A673 (cell line): ENCODE results near the gene INTU. TPM values are rescaled to one million over a fixed set of nuclear protein-coding genes. Genes with fewer than 3 reads are reported as not detected.

ENCODE experiments used
- BruUV-seq: library from RNA; stranded (reverse); fragments of 400-500 nt; replicated peaks from 2 replicates; lab custom pipeline; 2021; lab: Mats Ljungman, UMichigan
- CTCF ChIA-PET: fragments of 300-600 bp; sonication (Branson Sonifier 250); formaldehyde crosslinking; loops from one replicate; lab custom pipeline; 2022; ENCODE audit warnings: antibody characterized with exemption; lab: Charles Lee
- POLR2A ChIA-PET: fragments of 300-600 bp; sonication (Branson Sonifier 250); formaldehyde crosslinking; loops from one replicate; lab custom pipeline; 2022; ENCODE audit warnings: antibody characterized with exemption; ENCODE audit not compliant: low non-redundant PET; lab: Charles Lee
- DNase-seq: peaks from one replicate; pipeline ENCODE4 v3.0.0-alpha.2; 2015; ENCODE audit warnings: low spot score
- H3K27ac ChIP-seq: fragments of 200-600 bp; sonication (generic); 2 replicates; pipeline ENCODE4 v1.5.1; 2016; ENCODE audit warnings: mixed run types, low read depth, mild to moderate bottlenecking, mixed read lengths, antibody characterized with exemption, low read length; ENCODE audit not compliant: poor library complexity, severe bottlenecking
- H3K27me3 ChIP-seq: fragments of 200-600 bp; sonication (generic); replicated peaks from 2 replicates; pipeline ENCODE4 v1.6.1; 2017; ENCODE audit warnings: mixed run types, low read depth, mild to moderate bottlenecking, mixed read lengths, antibody characterized with exemption, low read length; ENCODE audit not compliant: insufficient read depth, poor library complexity
- H3K36me3 ChIP-seq: fragments of 200-600 bp; sonication (generic); 2 replicates; pipeline ENCODE4 v1.6.1; 2016; ENCODE audit warnings: mixed run types, mild to moderate bottlenecking, mixed read lengths, antibody characterized with exemption, low read length; ENCODE audit not compliant: insufficient read depth, poor library complexity, severe bottlenecking
- H3K4me1 ChIP-seq: fragments of 200-600 bp; sonication (generic); 2 replicates; pipeline ENCODE4 v1.6.1; 2017; ENCODE audit warnings: mixed run types, mild to moderate bottlenecking, mixed read lengths, antibody characterized with exemption, low read length; ENCODE audit not compliant: insufficient read depth, poor library complexity, severe bottlenecking
- H3K4me3 ChIP-seq: fragments of 200-600 bp; sonication (generic); 2 replicates; pipeline ENCODE4 v1.5.1; 2016; ENCODE audit warnings: low read depth, mixed run types, mild to moderate bottlenecking, mixed read lengths, low read length; ENCODE audit not compliant: poor library complexity, severe bottlenecking
- H3K9me3 ChIP-seq: fragments of 200-600 bp; sonication (generic); 2 replicates; pipeline ENCODE4 v1.6.1; 2016; ENCODE audit warnings: mixed run types, low read depth, mild to moderate bottlenecking, mixed read lengths, antibody characterized with exemption, low read length; ENCODE audit not compliant: poor library complexity, severe bottlenecking
- CTCF ChIP-seq: fragments of 300-800, 200-600 bp; sonication (generic); conservative IDR thresholded peaks from 2 replicates; pipeline ENCODE4 v1.5.1; 2017; ENCODE audit warnings: low read depth, mild to moderate bottlenecking, antibody characterized with exemption, low read length, moderate library complexity, mixed read lengths
- EZH2 ChIP-seq: fragments of 200-600 bp; sonication (generic); IDR thresholded peaks from 2 replicates; pipeline ENCODE4 v1.6.1; 2017; ENCODE audit warnings: borderline replicate concordance, low read depth, mild to moderate bottlenecking, mixed read lengths, antibody characterized with exemption, low read length; ENCODE audit not compliant: poor library complexity, severe bottlenecking
- intact Hi-C: fragments of 100-400 bp; cut with micrococcal nuclease; formaldehyde crosslinking; loops from one replicate; pipeline ENCODE4 v1.10.0; 2022; ENCODE audit not compliant: unreplicated experiment
- total RNA-seq: library from RNA; stranded (reverse); gene quantifications from 2 replicates; pipeline ENCODE4 v1.2.3, GENCODE V29; 2021

The INTU gene
- total RNA-seq, 1 experiment from 2014 or later = 11.2 TPM

- Histone ChIP-seq H3K4me3 (no peak overlapping the region), H3K9me3 (no peaks in the 10 kb centered on the region), H3K36me3 (no peaks in the 10 kb centered on the region), H3K27me3 (no peaks in the 10 kb centered on the region), H3K27ac (no peak overlapping the region), H3K4me1 (peaks cover 5% of the 10 kb centered on the region)
- no peak for DNase-seq
- TF ChIP-seq CTCF (no peak), EZH2 (no peak)
- CTCF ChIA-PET = no interaction called here
- intact Hi-C loops = no loop called here
- no TSS peak for BruUV-seq
- POLR2A ChIA-PET = interaction anchor here (0.6 kb wide), 1 partner anchor 226 kb away, joined by 7 read pairs; no protein-coding TSS in a partner anchor
Observed at GRCh38 chr4:127668770-127669169, 36.0 kb downstream of the INTU start.

- ChIA-PET CTCF (no interaction called here), POLR2A (no interaction called here)
- Histone ChIP-seq H3K4me1 (peaks cover 5% of the 10 kb centered on the region), H3K27me3 (no peaks in the 10 kb centered on the region), H3K27ac (no peak overlapping the region), H3K4me3 (no peak overlapping the region), H3K36me3 (no peaks in the 10 kb centered on the region), H3K9me3 (no peaks in the 10 kb centered on the region)
- no peak for TF ChIP-seq EZH2
- no peak for TF ChIP-seq CTCF
- no TSS peak for BruUV-seq
- intact Hi-C loops = no loop called here
- DNase-seq = no peak
Observed at GRCh38 chr4:127669691-127670090, 36.9 kb downstream of the INTU start.

GRCh38 chr4:127672111-127672510 is 39.4 kb downstream of the INTU start:
- POLR2A ChIA-PET = no interaction called here
- H3K9me3 ChIP-seq = no peaks in the 10 kb centered on the region
- BruUV-seq = no TSS peak
- H3K27ac ChIP-seq = no peak overlapping the region
- H3K27me3 ChIP-seq = no peaks in the 10 kb centered on the region
- no peak for TF ChIP-seq CTCF
- TF ChIP-seq EZH2 = no peak
- no peak overlapping the region for H3K4me3 ChIP-seq
- H3K4me1 ChIP-seq = peaks cover 5% of the 10 kb centered on the region
- CTCF ChIA-PET = no interaction called here
- no peak for DNase-seq
- intact Hi-C loops = no loop called here
- no peaks in the 10 kb centered on the region for H3K36me3 ChIP-seq
